K562 (cell line): ENCODE results near the gene HRAS. TPM values are rescaled to one million over a fixed set of nuclear protein-coding genes. Genes with fewer than 3 reads are reported as not detected.

ENCODE experiments used
- ADNP ChIP-seq: fragments of 200-800 bp; sonication (Bioruptor generic); IDR thresholded peaks from 2 replicates; pipeline ENCODE4 v1.6.1; 2016; ENCODE audit warnings: missing genetic modification characterization, missing compliant biosample characterization
- C11orf30 ChIP-seq: fragments of 450-650 bp; IDR thresholded peaks from 2 replicates; pipeline ENCODE4 v1.6.1; 2016; ENCODE audit warnings: low read depth, mild to moderate bottlenecking
- CCNT2 ChIP-seq: IDR thresholded peaks from 2 replicates; pipeline ENCODE4 v1.6.1; 2011; ENCODE audit warnings: borderline replicate concordance, low read depth, mild to moderate bottlenecking, moderate library complexity, mixed read lengths, low read length; ENCODE audit not compliant: insufficient read length; ENCODE audit errors: extremely low read depth
- EWSR1 ChIP-seq: fragments of 450-650 bp; IDR thresholded peaks from 2 replicates; pipeline ENCODE4 v1.6.1; 2018; ENCODE audit warnings: borderline replicate concordance, mild to moderate bottlenecking, low read depth, moderate library complexity; ENCODE audit not compliant: partially characterized antibody
- NR2C1 ChIP-seq, 2 experiments: fragments of 450-650 bp; IDR thresholded peaks; 2 replicates each; pipeline ENCODE4 v1.6.1; 2017; ENCODE audit warnings: mild to moderate bottlenecking in 2 of 2, antibody characterized with exemption in 1 of 2, inconsistent platforms in 1 of 2, missing compliant biosample characterization in 1 of 2, missing genetic modification characterization in 1 of 2
- NR3C1 ChIP-seq: sonication (generic); formaldehyde crosslinking; IDR thresholded peaks from 2 replicates; pipeline ENCODE4 v1.8.1; 2022; ENCODE audit warnings: missing genetic modification reagents
- RBM15 ChIP-seq: fragments of 200-400 bp; formaldehyde crosslinking; IDR thresholded peaks from 2 replicates; pipeline ENCODE4 v1.6.1; 2018; ENCODE audit warnings: mild to moderate bottlenecking, low read length, moderate library complexity; ENCODE audit not compliant: insufficient read depth
- RHOXF2B ChIP-seq: fragments of 250-450 bp; sonication (Bioruptor Pico); conservative IDR thresholded peaks from 2 replicates; pipeline ENCODE4 v1.5.1; 2021
- TRIM24 ChIP-seq, 2 experiments: fragments of 450-650 bp; IDR thresholded peaks; 2 replicates each; pipeline ENCODE4 v1.6.1; 2016
- U2AF2 ChIP-seq: fragments of 200-400 bp; formaldehyde crosslinking; optimal IDR thresholded peaks from 2 replicates; pipeline ENCODE3; 2017; ENCODE audit warnings: low read depth, mild to moderate bottlenecking, low read length
- ZNF24 ChIP-seq: fragments of 450-650 bp; IDR thresholded peaks from 2 replicates; pipeline ENCODE4 v1.6.1; 2016
- ZNF445 ChIP-seq: fragments of 250-450 bp; sonication (Bioruptor Pico); IDR thresholded peaks from 2 replicates; pipeline ENCODE4 v1.4.0; 2020; ENCODE audit warnings: low read depth, mild to moderate bottlenecking, moderate library complexity
- ZNF695 ChIP-seq: fragments of 450-650 bp; formaldehyde crosslinking; IDR thresholded peaks from 2 replicates; pipeline ENCODE4 v1.4.0; 2020; ENCODE audit warnings: mild to moderate bottlenecking, moderate library complexity
- ZNF780A ChIP-seq: fragments of 250-450 bp; sonication (Bioruptor Pico); IDR thresholded peaks from 2 replicates; pipeline ENCODE4 v1.5.0; 2021; ENCODE audit warnings: mild to moderate bottlenecking
- polyA plus RNA-seq, 8 experiments: library from polyadenylated mRNA; depleted of rRNA in 4 of 8; stranded (reverse) in 5 of 8; unstranded in 3 of 8; fragments of >200 nt; fragmentation: Nextera tagmentation in 2 of 8; fragmentation: Illumina TruSeq in 1 of 8; extraction: Ambion mirVana in 2 of 8; extraction: Trizol in 1 of 8; gene quantifications; 2 replicates each; pipeline versions ENCODE4 v1.2.1 to v1.2.3, GENCODE V29; 2011 to 2014; ENCODE audit warnings: inconsistent platforms in 1 of 8, missing spikeins in 1 of 8
- total RNA-seq, 7 experiments: library from RNA; depleted of rRNA in 6 of 7; stranded (reverse); fragments of >200 nt in 6 of 7; fragmentation: Illumina TruSeq in 2 of 7; extraction: Trizol in 2 of 7; gene quantifications; 2 replicates each; pipeline versions ENCODE4 v1.2.1 to v1.2.3, GENCODE V29; 2011 to 2021; ENCODE audit warnings: low replicate concordance in 1 of 7
- TF ChIP-seq, protein P1 (sequence below): IDR thresholded peaks from 3 replicates; pipeline ENCODE4 v1.6.1; 2011; ENCODE audit warnings: borderline replicate concordance, mild to moderate bottlenecking, moderate library complexity; ENCODE audit not compliant: insufficient read length; ENCODE audit errors: extremely low read depth
- TF ChIP-seq, protein P2 (sequence below), 2 experiments: fragments of 450-650 bp; IDR thresholded peaks; 2 replicates each; pipeline ENCODE4 v1.6.1; 2016; ENCODE audit warnings: mild to moderate bottlenecking in 2 of 2, borderline replicate concordance in 1 of 2, low read depth in 1 of 2, moderate library complexity in 1 of 2

Gene HRAS
- total and polyA plus RNA-seq, 9 of the 15 experiments (the other 6 are each of a cell fraction or from before 2014, with no cell fraction given) = 2.8 to 73.5 (median 29.6) TPM

DNA sequence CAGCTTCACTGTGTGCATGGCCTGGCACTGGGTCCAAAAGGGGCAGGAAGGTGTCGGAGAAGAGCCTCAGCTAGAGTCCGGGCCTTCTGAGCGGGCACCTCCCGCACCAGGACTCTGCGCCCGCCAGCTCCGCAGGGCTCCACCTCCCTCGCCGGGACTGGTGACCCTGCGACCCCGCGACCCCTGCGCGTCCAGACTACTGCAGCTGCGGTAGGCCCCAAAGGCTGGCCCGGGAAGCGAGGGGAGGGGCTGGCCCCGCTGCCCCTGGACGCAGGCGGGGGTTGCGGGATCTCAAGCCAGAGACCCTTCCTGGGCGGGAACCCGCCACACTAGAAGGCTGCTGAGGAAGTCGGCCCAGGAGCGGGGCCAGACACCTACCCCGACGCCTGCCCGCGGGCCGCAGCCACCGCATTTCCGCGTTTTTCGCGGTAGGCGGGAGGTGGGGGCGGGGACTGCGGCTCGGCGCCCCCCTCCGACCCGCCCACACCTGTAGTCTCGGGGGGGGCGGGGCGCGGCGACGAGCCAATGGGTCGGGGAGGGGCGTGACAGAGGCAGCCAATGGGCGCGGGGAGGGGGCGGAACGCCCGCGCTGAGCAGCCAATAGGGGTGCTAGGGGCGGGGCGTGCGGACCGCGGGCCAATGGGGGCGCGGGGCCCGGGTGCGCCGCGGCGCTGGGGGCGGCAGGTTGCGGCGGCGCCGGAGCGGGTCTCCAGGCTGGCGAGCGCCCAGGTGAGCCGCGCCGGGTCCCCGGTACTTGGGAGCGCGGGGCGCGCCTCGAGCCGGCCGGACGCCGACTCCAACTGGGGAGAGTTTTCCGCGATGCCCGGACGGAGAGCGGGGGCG lies 25.1 kb upstream of the HRAS start, which contains the start of the genes LMNTD2 and RASSF7 (continued):
- peak; percentile 42; the same call in 1 of the 2 replicates for TF ChIP-seq NR3C1 (CRISPR knock-in tag)
- 0 out of 2 replicates have a peak, but pooled peaks have one; percentile 33 for TF ChIP-seq RHOXF2B (CRISPR knock-in tag)
- TF ChIP-seq CCNT2 = peak; percentile 41
- TF ChIP-seq ZNF780A = no peak
- TF ChIP-seq C11orf30 = no peak
- TF ChIP-seq, protein P1, sequence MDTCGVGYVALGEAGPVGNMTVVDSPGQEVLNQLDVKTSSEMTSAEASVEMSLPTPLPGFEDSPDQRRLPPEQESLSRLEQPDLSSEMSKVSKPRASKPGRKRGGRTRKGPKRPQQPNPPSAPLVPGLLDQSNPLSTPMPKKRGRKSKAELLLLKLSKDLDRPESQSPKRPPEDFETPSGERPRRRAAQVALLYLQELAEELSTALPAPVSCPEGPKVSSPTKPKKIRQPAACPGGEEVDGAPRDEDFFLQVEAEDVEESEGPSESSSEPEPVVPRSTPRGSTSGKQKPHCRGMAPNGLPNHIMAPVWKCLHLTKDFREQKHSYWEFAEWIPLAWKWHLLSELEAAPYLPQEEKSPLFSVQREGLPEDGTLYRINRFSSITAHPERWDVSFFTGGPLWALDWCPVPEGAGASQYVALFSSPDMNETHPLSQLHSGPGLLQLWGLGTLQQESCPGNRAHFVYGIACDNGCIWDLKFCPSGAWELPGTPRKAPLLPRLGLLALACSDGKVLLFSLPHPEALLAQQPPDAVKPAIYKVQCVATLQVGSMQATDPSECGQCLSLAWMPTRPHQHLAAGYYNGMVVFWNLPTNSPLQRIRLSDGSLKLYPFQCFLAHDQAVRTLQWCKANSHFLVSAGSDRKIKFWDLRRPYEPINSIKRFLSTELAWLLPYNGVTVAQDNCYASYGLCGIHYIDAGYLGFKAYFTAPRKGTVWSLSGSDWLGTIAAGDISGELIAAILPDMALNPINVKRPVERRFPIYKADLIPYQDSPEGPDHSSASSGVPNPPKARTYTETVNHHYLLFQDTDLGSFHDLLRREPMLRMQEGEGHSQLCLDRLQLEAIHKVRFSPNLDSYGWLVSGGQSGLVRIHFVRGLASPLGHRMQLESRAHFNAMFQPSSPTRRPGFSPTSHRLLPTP = no peak
- TF ChIP-seq U2AF2 = no peak
- TF ChIP-seq, protein P2, sequence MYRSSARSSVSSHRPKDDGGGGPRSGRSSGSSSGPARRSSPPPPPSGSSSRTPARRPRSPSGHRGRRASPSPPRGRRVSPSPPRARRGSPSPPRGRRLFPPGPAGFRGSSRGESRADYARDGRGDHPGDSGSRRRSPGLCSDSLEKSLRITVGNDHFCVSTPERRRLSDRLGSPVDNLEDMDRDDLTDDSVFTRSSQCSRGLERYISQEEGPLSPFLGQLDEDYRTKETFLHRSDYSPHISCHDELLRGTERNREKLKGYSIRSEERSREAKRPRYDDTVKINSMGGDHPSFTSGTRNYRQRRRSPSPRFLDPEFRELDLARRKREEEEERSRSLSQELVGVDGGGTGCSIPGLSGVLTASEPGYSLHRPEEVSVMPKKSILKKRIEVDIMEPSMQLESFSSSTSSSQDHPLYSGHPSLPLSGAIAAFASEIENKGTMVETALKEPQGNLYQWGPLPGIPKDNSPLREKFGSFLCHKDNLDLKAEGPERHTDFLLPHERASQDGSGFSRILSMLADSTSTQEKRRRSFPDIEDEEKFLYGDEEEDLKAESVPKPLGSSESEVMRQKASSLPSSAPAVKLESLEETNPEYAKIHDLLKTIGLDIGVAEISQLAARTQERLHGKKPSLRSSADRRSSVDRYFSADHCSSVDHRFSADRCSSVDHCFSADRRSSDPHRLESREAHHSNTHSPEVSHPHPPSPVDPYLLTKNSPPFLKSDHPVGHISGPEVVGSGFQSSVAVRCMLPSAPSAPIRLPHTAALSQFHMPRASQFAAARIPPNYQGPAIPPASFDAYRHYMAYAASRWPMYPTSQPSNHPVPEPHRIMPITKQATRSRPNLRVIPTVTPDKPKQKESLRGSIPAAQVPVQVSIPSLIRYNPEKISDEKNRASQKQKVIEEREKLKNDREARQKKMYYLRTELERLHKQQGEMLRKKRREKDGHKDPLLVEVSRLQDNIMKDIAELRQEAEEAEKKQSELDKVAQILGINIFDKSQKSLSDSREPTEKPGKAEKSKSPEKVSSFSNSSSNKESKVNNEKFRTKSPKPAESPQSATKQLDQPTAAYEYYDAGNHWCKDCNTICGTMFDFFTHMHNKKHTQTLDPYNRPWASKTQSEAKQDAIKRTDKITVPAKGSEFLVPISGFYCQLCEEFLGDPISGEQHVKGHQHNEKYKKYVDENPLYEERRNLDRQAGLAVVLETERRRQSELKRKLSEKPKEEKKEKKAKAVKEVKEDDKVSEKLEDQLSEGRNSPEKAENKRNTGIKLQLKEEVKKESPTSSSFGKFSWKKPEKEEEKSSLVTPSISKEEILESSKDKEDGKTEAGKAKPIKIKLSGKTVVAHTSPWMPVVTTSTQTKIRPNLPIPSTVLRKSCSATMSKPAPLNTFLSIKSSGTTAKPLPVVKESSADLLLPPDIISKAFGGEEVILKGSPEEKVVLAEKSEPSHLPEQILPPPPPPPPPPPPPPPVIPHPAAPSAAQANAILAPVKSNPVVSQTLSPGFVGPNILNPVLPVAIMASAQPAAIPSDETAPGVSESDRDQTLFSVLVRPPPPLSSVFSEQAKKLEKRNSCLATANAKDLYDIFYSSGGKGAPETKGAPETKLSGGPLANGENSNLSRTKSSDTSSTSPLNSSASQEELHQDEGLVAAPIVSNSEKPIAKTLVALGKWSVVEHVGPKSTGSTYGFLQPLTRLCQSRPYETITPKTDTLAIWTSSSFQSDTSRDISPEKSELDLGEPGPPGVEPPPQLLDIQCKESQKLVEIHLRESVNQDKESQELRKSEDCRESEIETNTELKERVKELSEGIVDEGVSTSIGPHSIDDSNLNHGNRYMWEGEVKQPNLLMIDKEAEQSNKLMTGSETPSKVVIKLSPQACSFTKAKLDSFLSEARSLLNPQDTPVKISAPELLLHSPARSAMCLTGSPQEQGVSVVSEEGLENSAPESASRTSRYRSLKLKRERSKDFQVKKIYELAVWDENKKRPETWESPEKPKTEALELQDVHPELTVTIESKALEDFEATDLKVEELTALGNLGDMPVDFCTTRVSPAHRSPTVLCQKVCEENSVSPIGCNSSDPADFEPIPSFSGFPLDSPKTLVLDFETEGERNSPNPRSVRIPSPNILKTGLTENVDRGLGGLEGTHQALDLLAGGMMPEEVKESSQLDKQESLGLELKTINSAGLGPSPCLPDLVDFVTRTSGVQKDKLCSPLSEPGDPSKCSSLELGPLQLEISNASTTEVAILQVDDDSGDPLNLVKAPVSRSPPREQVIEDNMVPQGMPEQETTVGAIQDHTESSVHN (IDR thresholded peaks at IDR 0.05; ENCODE audit: borderline replicate concordance in 1 of 2, low read depth in 1 of 2) = no peak
- TF ChIP-seq ZNF695 (CRISPR knock-in tag) = no peak
- no peak for TF ChIP-seq ZNF24
- no peak; a peak in 1 of 4 replicates for TF ChIP-seq TRIM24 (IDR thresholded peaks at IDR 0.05)
- no peak for TF ChIP-seq EWSR1
- TF ChIP-seq RBM15 = no peak
- TF ChIP-seq ZNF445 (CRISPR knock-in tag) = no peak
- no peak for TF ChIP-seq ADNP (tag)
- TF ChIP-seq NR2C1 (IDR thresholded peaks at IDR 0.05) = peak; percentile 72
- TF ChIP-seq NR2C1 (tag; IDR thresholded peaks at IDR 0.05) = peak; percentile 72
